PC-9 (cell line): Measurements from ENCODE around the gene CEP89. TPM values are rescaled to one million over a fixed set of nuclear protein-coding genes. Genes with fewer than 3 reads are reported as not detected.

ENCODE experiments used
- BruUV-seq: library from RNA; stranded (reverse); fragments of 400-500 nt; replicated peaks from 2 replicates; lab custom pipeline; 2021; lab: Mats Ljungman, UMichigan
- CTCF ChIA-PET: fragments of 300-600 bp; sonication (Branson Sonifier 250); formaldehyde crosslinking; loops from one replicate; lab custom pipeline; 2022; ENCODE audit warnings: antibody characterized with exemption; lab: Charles Lee
- POLR2A ChIA-PET: fragments of 300-600 bp; sonication (Branson Sonifier 250); formaldehyde crosslinking; loops from one replicate; lab custom pipeline; 2022; ENCODE audit warnings: antibody characterized with exemption; ENCODE audit not compliant: unreplicated experiment; lab: Charles Lee
- DNase-seq, 2 experiments: peaks; one replicate each; pipeline versions ENCODE4 v3.0.0 to v3.0.0-alpha.2; 2015 to 2022; ENCODE audit warnings: mixed read lengths in 1 of 2
- H2AFZ ChIP-seq: fragments of 200-600 bp; sonication (generic); 2 replicates; pipeline ENCODE4 v1.8.1; 2017; ENCODE audit warnings: antibody characterized with exemption
- H3F3A ChIP-seq: fragments of 200-600 bp; sonication (generic); 2 replicates; pipeline ENCODE4 v1.8.1; 2017; ENCODE audit warnings: antibody characterized with exemption, mild to moderate bottlenecking, low read depth; ENCODE audit not compliant: insufficient read depth
- H3K27ac ChIP-seq: fragments of 200-600 bp; sonication (generic); 2 replicates; pipeline ENCODE4 v1.6.1; 2016; ENCODE audit warnings: mixed run types
- H3K27me3 ChIP-seq: fragments of 200-600 bp; sonication (generic); 2 replicates; pipeline ENCODE4 v1.6.1; 2016; ENCODE audit warnings: low read depth, mixed run types; ENCODE audit not compliant: insufficient read depth
- H3K36me3 ChIP-seq: fragments of 200-600 bp; sonication (generic); 2 replicates; pipeline ENCODE4 v1.6.1; 2016; ENCODE audit warnings: low read depth, mixed run types
- H3K4me1 ChIP-seq: fragments of 200-600 bp; sonication (generic); replicated peaks from 2 replicates; pipeline ENCODE4 v1.6.1; 2016; ENCODE audit warnings: mixed run types; ENCODE audit not compliant: insufficient read depth
- H3K4me2 ChIP-seq: fragments of 200-600 bp; sonication (generic); 2 replicates; pipeline ENCODE4 v1.6.1; 2017; ENCODE audit warnings: mixed run types
- H3K4me3 ChIP-seq: fragments of 200-600 bp; sonication (generic); 2 replicates; pipeline ENCODE4 v1.6.1; 2016; ENCODE audit warnings: mixed run types
- H3K79me2 ChIP-seq: fragments of 200-600 bp; sonication (generic); 2 replicates; pipeline ENCODE4 v1.6.1; 2017; ENCODE audit warnings: low read depth, mixed run types
- H3K9me2 ChIP-seq: fragments of 200-600 bp; sonication (generic); 2 replicates; pipeline ENCODE4 v1.8.1; 2017; ENCODE audit warnings: mild to moderate bottlenecking; ENCODE audit not compliant: insufficient read depth
- H3K9me3 ChIP-seq: fragments of 200-600 bp; sonication (generic); 2 replicates; pipeline ENCODE4 v1.8.1; 2016; ENCODE audit warnings: low read depth; ENCODE audit not compliant: insufficient read depth
- H4K20me1 ChIP-seq: fragments of 200-600 bp; sonication (generic); 2 replicates; pipeline ENCODE4 v1.8.1; 2017; ENCODE audit not compliant: insufficient read depth
- EZH2 ChIP-seq: fragments of 200-600 bp; sonication (generic); IDR thresholded peaks from 2 replicates; pipeline ENCODE4 v1.8.0; 2017; ENCODE audit warnings: antibody characterized with exemption, low read depth
- intact Hi-C: fragments of 100-400 bp; cut with micrococcal nuclease; formaldehyde crosslinking; loops from one replicate; pipeline ENCODE4 v1.10.0; 2022; ENCODE audit not compliant: unreplicated experiment
- total RNA-seq: library from RNA; stranded (reverse); gene quantifications from 2 replicates; pipeline ENCODE4 v1.2.3, GENCODE V29; 2021
- TF ChIP-seq, protein P1 (sequence below): fragments of 200-600 bp; sonication (generic); conservative IDR thresholded peaks from 2 replicates; pipeline ENCODE4 v1.6.1; 2017; ENCODE audit warnings: mixed run types, antibody characterized with exemption, mild to moderate bottlenecking, moderate library complexity

Gene CEP89
- total RNA-seq, 1 experiment from 2014 or later, result 33.6 TPM

- intact Hi-C loops, result no loop called here
- peaks cover 6% of the 10 kb centered on the region for H3K79me2 ChIP-seq
- H4K20me1 ChIP-seq, result no peaks in the 10 kb centered on the region
- no peaks in the 10 kb centered on the region; the same call in none of the 2 replicates for H3K36me3 ChIP-seq
- H3K9me3 ChIP-seq, result no peaks in the 10 kb centered on the region
- H3K9me2 ChIP-seq, result no peaks in the 10 kb centered on the region
- peaks cover 56% of the 10 kb centered on the region for H3F3A ChIP-seq
- H3K27ac ChIP-seq, result no peak overlapping the region
- H3K27me3 ChIP-seq, result no peaks in the 10 kb centered on the region
- DNase-seq, result no peak
- CTCF ChIA-PET, result no interaction called here
- no peaks in the 10 kb centered on the region for H3K4me1 ChIP-seq
- BruUV-seq, result no TSS peak
- TF ChIP-seq EZH2, result no peak
- TF ChIP-seq, protein P1, sequence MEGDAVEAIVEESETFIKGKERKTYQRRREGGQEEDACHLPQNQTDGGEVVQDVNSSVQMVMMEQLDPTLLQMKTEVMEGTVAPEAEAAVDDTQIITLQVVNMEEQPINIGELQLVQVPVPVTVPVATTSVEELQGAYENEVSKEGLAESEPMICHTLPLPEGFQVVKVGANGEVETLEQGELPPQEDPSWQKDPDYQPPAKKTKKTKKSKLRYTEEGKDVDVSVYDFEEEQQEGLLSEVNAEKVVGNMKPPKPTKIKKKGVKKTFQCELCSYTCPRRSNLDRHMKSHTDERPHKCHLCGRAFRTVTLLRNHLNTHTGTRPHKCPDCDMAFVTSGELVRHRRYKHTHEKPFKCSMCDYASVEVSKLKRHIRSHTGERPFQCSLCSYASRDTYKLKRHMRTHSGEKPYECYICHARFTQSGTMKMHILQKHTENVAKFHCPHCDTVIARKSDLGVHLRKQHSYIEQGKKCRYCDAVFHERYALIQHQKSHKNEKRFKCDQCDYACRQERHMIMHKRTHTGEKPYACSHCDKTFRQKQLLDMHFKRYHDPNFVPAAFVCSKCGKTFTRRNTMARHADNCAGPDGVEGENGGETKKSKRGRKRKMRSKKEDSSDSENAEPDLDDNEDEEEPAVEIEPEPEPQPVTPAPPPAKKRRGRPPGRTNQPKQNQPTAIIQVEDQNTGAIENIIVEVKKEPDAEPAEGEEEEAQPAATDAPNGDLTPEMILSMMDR, result no peak
- H3K4me3 ChIP-seq, result no peak overlapping the region
- no peak overlapping the region for H2AFZ ChIP-seq
- POLR2A ChIA-PET, result no interaction called here
- no peak overlapping the region for H3K4me2 ChIP-seq
These were observed 5.5 kb upstream of the CEP89 start for GRCh38 chr19:32977280-32977679.

GRCh38 chr19:32976223-32976805, 4.6 kb upstream of the CEP89 start:
- no peaks in the 10 kb centered on the region; the same call in none of the 2 replicates for H3K36me3 ChIP-seq
- peak; percentile 51 to 61 for DNase-seq
- H3K9me2 ChIP-seq, result no peaks in the 10 kb centered on the region
- H3K4me3 ChIP-seq, result no peak overlapping the region
- POLR2A ChIA-PET, result interaction anchor here (0.6 to 0.7 kb wide), 2 partner anchors 72 to 95 kb away, joined by 16 to 22 read pairs; no protein-coding TSS in a partner anchor
- no peak overlapping the region for H2AFZ ChIP-seq
- no TSS peak for BruUV-seq
- H3F3A ChIP-seq, result peaks cover 56% of the 10 kb centered on the region
- H4K20me1 ChIP-seq, result no peaks in the 10 kb centered on the region
- no peak for TF ChIP-seq EZH2
- TF ChIP-seq, protein P1, result peak; percentile 96
- no peaks in the 10 kb centered on the region for H3K9me3 ChIP-seq
- CTCF ChIA-PET, result interaction anchor here (0.6 to 1.3 kb wide), 2 partner anchors 66 to 143 kb away, joined by 3 to 4 read pairs; no protein-coding TSS in a partner anchor
- H3K4me1 ChIP-seq, result no peaks in the 10 kb centered on the region
- intact Hi-C loops, result loop anchor here (1.0 kb wide), 1 partner anchor 143 kb away; no protein-coding TSS in a partner anchor
- H3K4me2 ChIP-seq, result no peak overlapping the region
- H3K27me3 ChIP-seq, result no peaks in the 10 kb centered on the region
- H3K27ac ChIP-seq, result no peak overlapping the region
- peaks cover 11% of the 10 kb centered on the region for H3K79me2 ChIP-seq

DNA sequence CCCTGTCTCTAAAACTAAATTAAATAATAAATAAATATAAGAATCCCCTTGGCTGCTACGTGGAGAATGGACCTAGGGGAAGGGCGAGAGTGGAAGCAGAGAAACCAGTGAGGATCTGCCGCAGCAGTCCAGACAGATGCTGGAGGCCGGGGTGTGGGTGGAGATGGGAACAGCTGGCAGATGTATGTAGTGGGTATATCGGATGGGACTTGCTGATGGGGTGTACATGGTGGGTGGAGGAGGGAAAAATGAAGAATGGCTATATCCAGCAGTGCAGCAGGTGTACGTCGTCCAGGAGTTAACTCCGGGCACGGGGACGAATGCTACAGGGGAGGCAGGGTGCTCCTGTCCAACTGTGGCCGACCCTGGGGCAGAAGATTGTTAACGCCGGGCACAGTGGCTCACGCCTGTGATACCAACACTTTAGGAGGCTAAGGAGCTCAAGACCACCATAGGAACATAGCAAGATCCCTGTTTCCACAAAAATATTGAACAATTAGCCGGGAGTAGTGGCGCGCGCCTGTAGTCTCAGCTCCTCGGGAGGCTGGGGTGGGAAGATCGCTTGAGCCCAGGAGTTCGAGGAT, 654 bp downstream of the CEP89 start:
- no peaks in the 10 kb centered on the region for H3K36me3 ChIP-seq
- H3K4me1 ChIP-seq, result no peaks in the 10 kb centered on the region; the same call in 1 of the 2 replicates
- H3K9me2 ChIP-seq, result no peaks in the 10 kb centered on the region
- H3F3A ChIP-seq, result peaks cover 25% of the 10 kb centered on the region
- TF ChIP-seq, protein P1, result no peak
- no peak for TF ChIP-seq EZH2
- peak overlapping the region; percentile 89 for H2AFZ ChIP-seq
- H3K27me3 ChIP-seq, result no peaks in the 10 kb centered on the region
- peak overlapping the region; percentile 86 for H3K4me3 ChIP-seq
- TSS peak; percentile 55 for BruUV-seq
- no peaks in the 10 kb centered on the region for H4K20me1 ChIP-seq
- CTCF ChIA-PET, result interaction anchor here (0.5 to 0.6 kb wide), 2 partner anchors 147 to 1473 kb away, joined by 8 to 9 read pairs; no protein-coding TSS in a partner anchor
- DNase-seq, result no peak
- peaks cover 30% of the 10 kb centered on the region for H3K79me2 ChIP-seq
- H3K4me2 ChIP-seq, result peak overlapping the region; percentile 99
- H3K27ac ChIP-seq, result no peak overlapping the region
- POLR2A ChIA-PET, result interaction anchor here (0.6 to 0.8 kb wide), 3 partner anchors 127 to 327 kb away, joined by 3 to 10 read pairs (median 4); no protein-coding TSS in a partner anchor
- intact Hi-C loops, result loop anchor here (5.0 kb wide), 1 partner anchor 279 kb away; the partner anchor contains the start of gene NUDT19
- no peaks in the 10 kb centered on the region for H3K9me3 ChIP-seq
